Measurements from ENCODE around the gene RCSD1.
A peak's percentile ranks its signal among the peaks of the same experiment; 100 is the strongest.

RCSD1 gene

GRCh38 chr1:167722152-167722869 lies 92.3 kb downstream of the RCSD1 start:
- Histone ChIP-seq H3K9ac (peak overlapping the region; percentile 83 to 91 (median 86)), H3K27me3 (peaks cover 0 to 2% (median 0%) of the 10 kb centered on the region in 11 experiments; a peak in 1 of 22 replicates), H4K20me1 (peaks cover 8 to 43% (median 31%) of the 10 kb centered on the region in 11 experiments; a peak in 15 of 22 replicates), H3K4me3 (peak overlapping the region; percentile 88 to 99 (median 94)), H3K27ac (peak overlapping the region; percentile 46 to 84 (median 82)), H3K36me3 (peaks cover 0 to 9% (median 0%) of the 10 kb centered on the region in 11 experiments; a peak in 2 of 22 replicates), H3K4me1 (peaks cover 43 to 70% (median 54%) of the 10 kb centered on the region in 10 experiments), H3K4me2 (peak overlapping the region; percentile 85 to 95 (median 92)), H3K9me3 (replicated peaks in 1 of 11) (no peaks in the 10 kb centered on the region)
- TF ChIP-seq Cebpa-rat (IDR thresholded peaks at IDR 0.05), result no peak

GRCh38 chr1:167722870-167723251 lies 92.8 kb downstream of the RCSD1 start:
- peaks cover 43 to 67% (median 53%) of the 10 kb centered on the region in 10 experiments for H3K4me1 ChIP-seq
- H3K9me3 ChIP-seq (replicated peaks in 1 of 11), result no peaks in the 10 kb centered on the region
- TF ChIP-seq Cebpa-rat (IDR thresholded peaks at IDR 0.05), result no peak
- H3K36me3 ChIP-seq, result peaks cover 0 to 9% (median 5%) of the 10 kb centered on the region in 11 experiments; a peak in 9 of 22 replicates
- no peaks in the 10 kb centered on the region for H3K27me3 ChIP-seq
- H3K9ac ChIP-seq, result peak overlapping the region; percentile 83 to 91 (median 86)
- H4K20me1 ChIP-seq, result peaks cover 8 to 45% (median 31%) of the 10 kb centered on the region in 11 experiments; a peak in 15 of 22 replicates
- H3K27ac ChIP-seq, result peak overlapping the region in 9 of 11 experiments; percentile 80 to 84 (median 83); a peak in 18 of 22 replicates
- H3K4me3 ChIP-seq, result peak overlapping the region; percentile 88 to 99 (median 94)
- peak overlapping the region; percentile 85 to 95 (median 92) for H3K4me2 ChIP-seq

- H3K4me3 ChIP-seq, result peak overlapping the region in 8 of 10 experiments; percentile 8 to 95 (median 92); a peak in 9 of 20 replicates
- H3K27me3 ChIP-seq, result no peaks in the 10 kb centered on the region
- H4K20me1 ChIP-seq, result peaks cover 8 to 48% (median 31%) of the 10 kb centered on the region in 11 experiments; a peak in 15 of 22 replicates
- H3K9me3 ChIP-seq (replicated peaks in 1 of 11), result no peaks in the 10 kb centered on the region
- TF ChIP-seq Cebpa-rat (IDR thresholded peaks at IDR 0.05), result no peak
- peak overlapping the region; percentile 85 to 95 (median 92) for H3K4me2 ChIP-seq
- H3K36me3 ChIP-seq, result peaks cover 0 to 15% (median 9%) of the 10 kb centered on the region in 11 experiments; a peak in 11 of 22 replicates
- H3K27ac ChIP-seq, result no peak overlapping the region
- peaks cover 39 to 58% (median 46%) of the 10 kb centered on the region in 10 experiments for H3K4me1 ChIP-seq
- H3K9ac ChIP-seq, result peak overlapping the region in 9 of 11 experiments; percentile 29 to 89 (median 85); a peak in 9 of 22 replicates
Observed at GRCh38 chr1:167723707-167724323, 93.8 kb downstream of the RCSD1 start.

- H3K27ac ChIP-seq, result no peak overlapping the region
- no peaks in the 10 kb centered on the region for H3K9me3 ChIP-seq (replicated peaks in 1 of 11)
- no peak for TF ChIP-seq Cebpa-rat (IDR thresholded peaks at IDR 0.05)
- peaks cover 18 to 40% (median 25%) of the 10 kb centered on the region in 10 experiments for H3K4me1 ChIP-seq
- no peak overlapping the region for H3K9ac ChIP-seq
- 0 out of 22 replicates have a peak overlapping the region, but pooled peaks of 1 of the 11 experiments have one; percentile 14 for H3K4me2 ChIP-seq
- H4K20me1 ChIP-seq, result peaks cover 8 to 63% (median 33%) of the 10 kb centered on the region in 11 experiments; a peak in 15 of 22 replicates
- no peaks in the 10 kb centered on the region for H3K27me3 ChIP-seq
- H3K4me3 ChIP-seq, result no peak overlapping the region
- peaks cover 9 to 33% (median 24%) of the 10 kb centered on the region in 11 experiments; a peak in 21 of 22 replicates for H3K36me3 ChIP-seq
Observed at GRCh38 chr1:167726008-167726407, 96.0 kb downstream of the RCSD1 start.

GRCh38 chr1:167728818-167729410 lies 98.9 kb downstream of the RCSD1 start:
- H4K20me1 ChIP-seq, result peaks cover 4 to 65% (median 28%) of the 10 kb centered on the region in 11 experiments; a peak in 15 of 22 replicates
- no peak overlapping the region for H3K9ac ChIP-seq
- H3K36me3 ChIP-seq, result peaks cover 18 to 57% (median 52%) of the 10 kb centered on the region in 11 experiments
- H3K4me3 ChIP-seq, result no peak overlapping the region
- 0 out of 22 replicates have a peak overlapping the region, but pooled peaks of 1 of the 11 experiments have one; percentile 5 for H3K4me2 ChIP-seq
- no peaks in the 10 kb centered on the region for H3K27me3 ChIP-seq
- no peak overlapping the region for H3K27ac ChIP-seq
- peaks cover 0 to 9% (median 0%) of the 10 kb centered on the region in 11 experiments; a peak in 6 of 22 replicates for H3K9me3 ChIP-seq (replicated peaks in 1 of 11)
- H3K4me1 ChIP-seq, result peaks cover 5 to 28% (median 8%) of the 10 kb centered on the region in 10 experiments; a peak in 19 of 20 replicates
- no peak for TF ChIP-seq Cebpa-rat (IDR thresholded peaks at IDR 0.05)

GRCh38 chr1:167734227-167734626 lies 104.2 kb downstream of the RCSD1 start:
- no peak overlapping the region for H3K4me3 ChIP-seq
- H3K9ac ChIP-seq, result no peak overlapping the region
- no peak overlapping the region for H3K4me2 ChIP-seq
- no peak overlapping the region for H3K27ac ChIP-seq
- peaks cover 25 to 85% (median 63%) of the 10 kb centered on the region in 11 experiments for H3K36me3 ChIP-seq
- H4K20me1 ChIP-seq, result peaks cover 0 to 33% (median 6%) of the 10 kb centered on the region in 11 experiments; a peak in 7 of 22 replicates
- peaks cover 0 to 10% (median 2%) of the 10 kb centered on the region in 10 experiments; a peak in 5 of 20 replicates for H3K4me1 ChIP-seq
- no peaks in the 10 kb centered on the region for H3K27me3 ChIP-seq
- peaks cover 11 to 31% (median 24%) of the 10 kb centered on the region in 11 experiments; a peak in 19 of 22 replicates for H3K9me3 ChIP-seq (replicated peaks in 1 of 11)
- TF ChIP-seq Cebpa-rat (IDR thresholded peaks at IDR 0.05), result peak in 5 of 11 experiments; percentile 6 to 78 (median 42); a peak in 3 of 22 replicates

GRCh38 chr1:167734841-167735240 lies 104.8 kb downstream of the RCSD1 start:
- Histone ChIP-seq H4K20me1 (peaks cover 0 to 27% (median 4%) of the 10 kb centered on the region in 11 experiments; a peak in 8 of 22 replicates), H3K36me3 (peaks cover 25 to 83% (median 63%) of the 10 kb centered on the region in 11 experiments), H3K4me2 (no peak overlapping the region), H3K27ac (no peak overlapping the region), H3K9ac (no peak overlapping the region), H3K4me3 (no peak overlapping the region), H3K27me3 (no peaks in the 10 kb centered on the region), H3K9me3 (replicated peaks in 1 of 11) (peaks cover 11 to 31% (median 24%) of the 10 kb centered on the region in 11 experiments; a peak in 19 of 22 replicates), H3K4me1 (peaks cover 0 to 10% (median 0%) of the 10 kb centered on the region in 10 experiments; a peak in 2 of 20 replicates)
- no peak for TF ChIP-seq Cebpa-rat (IDR thresholded peaks at IDR 0.05)

GRCh38 chr1:167737169-167737568 lies 107.1 kb downstream of the RCSD1 start:
- Histone ChIP-seq H3K27ac (no peak overlapping the region), H3K4me1 (peaks cover 0 to 10% (median 0%) of the 10 kb centered on the region in 10 experiments; a peak in 5 of 20 replicates), H3K4me3 (no peak overlapping the region), H3K9ac (no peak overlapping the region), H3K4me2 (no peak overlapping the region), H3K27me3 (no peaks in the 10 kb centered on the region), H4K20me1 (peaks cover 0 to 23% (median 0%) of the 10 kb centered on the region in 11 experiments; a peak in 6 of 22 replicates), H3K9me3 (replicated peaks in 1 of 11) (peaks cover 11 to 32% (median 24%) of the 10 kb centered on the region in 11 experiments; a peak in 19 of 22 replicates), H3K36me3 (peaks cover 10 to 65% (median 44%) of the 10 kb centered on the region in 11 experiments)
- TF ChIP-seq Cebpa-rat (IDR thresholded peaks at IDR 0.05), result no peak
